ENCODE results near the gene MOB3A. TPM values are rescaled to one million over a fixed set of nuclear protein-coding genes. Genes with fewer than 3 reads are reported as not detected.

MOB3A gene
- polyA plus RNA-seq, 1 of the 3 experiments (the other 2 are of a cell fraction), result 24.1 TPM

- Histone ChIP-seq H3K9me2 (no peaks in the 10 kb centered on the region), H3K4me3 (ENCODE audit: low read depth in 2 of 2, low read length in 1 of 2) (no peak overlapping the region), H3K27ac (ENCODE audit: low read depth in 2 of 2, low read length in 1 of 2) (no peak overlapping the region), H2AFZ (ENCODE audit: low read depth) (no peak overlapping the region), H3K9ac (no peak overlapping the region), H3F3A (replicated peaks; ENCODE audit: insufficient read depth) (no peaks in the 10 kb centered on the region), H3K4me1 (ENCODE audit: control insufficient read depth in 1 of 2, insufficient read depth in 2 of 2, low read depth in 1 of 2, low read length in 1 of 2) (no peaks in the 10 kb centered on the region), H3K79me2 (ENCODE audit: insufficient read depth) (peaks cover 96% of the 10 kb centered on the region), H4K20me1 (ENCODE audit: insufficient read depth) (peaks cover 80% of the 10 kb centered on the region), H3K4me2 (no peak overlapping the region), H3K9me3 (no peaks in the 10 kb centered on the region), H3K36me3 (replicated peaks in 1 of 2; ENCODE audit: control insufficient read depth in 1 of 2, insufficient read depth in 2 of 2, low read length in 1 of 2) (peaks cover 14 to 24% of the 10 kb centered on the region in 2 experiments), H3K27me3 (ENCODE audit: insufficient read depth) (no peaks in the 10 kb centered on the region)
- ChIA-PET POLR2A (no interaction called here), CTCF (no interaction called here)
- TF ChIP-seq RAD21 (IDR thresholded peaks at IDR 0.05; ENCODE audit: low read length) (no peak), YY1 (IDR thresholded peaks at IDR 0.05; ENCODE audit: low read depth) (no peak), SMC3 (IDR thresholded peaks at IDR 0.05; ENCODE audit: low read depth, low read length) (no peak), ELF1 (IDR thresholded peaks at IDR 0.05) (no peak)
- DNase-seq, result no peak
- WGBS (ENCODE audit: low lambda C conversion rate), result 98% methylated on average over 11 of the region's 23 CpGs
Observed at GRCh38 chr19:2138061-2138728, 42.1 kb upstream of the MOB3A start.

DNA sequence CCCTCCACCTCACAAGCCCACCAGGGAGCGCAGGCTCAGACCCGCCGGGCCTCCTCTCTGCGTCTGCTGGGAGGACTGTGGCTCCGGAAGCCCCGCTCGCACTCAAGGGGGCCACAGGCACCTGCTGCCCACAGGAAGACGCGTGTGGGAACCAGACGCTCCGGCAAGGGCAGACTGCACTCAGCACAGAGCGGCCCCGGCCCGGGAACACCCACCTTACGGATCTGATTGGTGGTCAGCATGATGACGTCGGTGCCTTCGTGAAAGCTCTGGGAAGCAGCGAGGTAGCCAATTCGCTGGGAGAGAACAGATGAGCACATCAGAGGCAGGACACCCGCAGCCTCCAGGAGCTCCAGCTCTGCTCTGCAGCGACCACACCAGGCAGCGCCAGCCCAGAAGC, 40.7 kb upstream of the MOB3A start:
- H3K4me2 ChIP-seq, result no peak overlapping the region
- no peak overlapping the region for H3K27ac ChIP-seq (ENCODE audit: low read depth in 2 of 2, low read length in 1 of 2)
- H3K4me1 ChIP-seq (ENCODE audit: control insufficient read depth in 1 of 2, insufficient read depth in 2 of 2, low read depth in 1 of 2, low read length in 1 of 2), result no peaks in the 10 kb centered on the region
- TF ChIP-seq, protein P1, sequence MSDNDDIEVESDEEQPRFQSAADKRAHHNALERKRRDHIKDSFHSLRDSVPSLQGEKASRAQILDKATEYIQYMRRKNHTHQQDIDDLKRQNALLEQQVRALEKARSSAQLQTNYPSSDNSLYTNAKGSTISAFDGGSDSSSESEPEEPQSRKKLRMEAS (IDR thresholded peaks at IDR 0.05; ENCODE audit: low read depth), result no peak
- no peak for TF ChIP-seq RCOR1 (IDR thresholded peaks at IDR 0.05; ENCODE audit: low read length)
- TF ChIP-seq IRF3 (IDR thresholded peaks at IDR 0.05; ENCODE audit: low read depth, low read length), result no peak
- TF ChIP-seq POLR2AphosphoS5 (IDR thresholded peaks at IDR 0.05; ENCODE audit: low read depth, low read length), result no peak
- TF ChIP-seq PBX3 (IDR thresholded peaks at IDR 0.05), result no peak
- TF ChIP-seq NFIC (IDR thresholded peaks at IDR 0.05; ENCODE audit: borderline replicate concordance), result no peak
- no peak for TF ChIP-seq MEF2A (IDR thresholded peaks at IDR 0.05; ENCODE audit: borderline replicate concordance, low read depth)
- no peak for TF ChIP-seq CTCF (IDR thresholded peaks at IDR 0.05)
- TF ChIP-seq MXI1 (IDR thresholded peaks at IDR 0.05; ENCODE audit: low read depth, low read length), result no peak
- no peak for TF ChIP-seq FOSL2 (IDR thresholded peaks at IDR 0.05; ENCODE audit: borderline replicate concordance, low read depth)
- no peaks in the 10 kb centered on the region for H3F3A ChIP-seq (replicated peaks; ENCODE audit: insufficient read depth)
- no peak overlapping the region for H3K9ac ChIP-seq
- peaks cover 93% of the 10 kb centered on the region for H3K79me2 ChIP-seq (ENCODE audit: insufficient read depth)
- H3K9me3 ChIP-seq, result no peaks in the 10 kb centered on the region
- peaks cover 66% of the 10 kb centered on the region for H4K20me1 ChIP-seq (ENCODE audit: insufficient read depth)
- no peak overlapping the region for H3K4me3 ChIP-seq (ENCODE audit: low read depth in 2 of 2, low read length in 1 of 2)
- POLR2A ChIA-PET, result no interaction called here
- no peak for DNase-seq
- CTCF ChIA-PET, result no interaction called here
- H3K27me3 ChIP-seq (ENCODE audit: insufficient read depth), result no peaks in the 10 kb centered on the region
- WGBS (ENCODE audit: low lambda C conversion rate), result 97% methylated on average over 21 of the region's 23 CpGs
- H2AFZ ChIP-seq (ENCODE audit: low read depth), result no peak overlapping the region
- no peaks in the 10 kb centered on the region for H3K9me2 ChIP-seq
- peaks cover 18 to 37% of the 10 kb centered on the region in 2 experiments for H3K36me3 ChIP-seq (replicated peaks in 1 of 2; ENCODE audit: control insufficient read depth in 1 of 2, insufficient read depth in 2 of 2, low read length in 1 of 2)
